ENCODE data around the gene GRIK4. TPM values are rescaled to one million over a fixed set of nuclear protein-coding genes. Genes with fewer than 3 reads are reported as not detected.
"Not testable (repeated sequence)": the region's sequence is repeated elsewhere in the genome, so short reads cannot be mapped to it uniquely, and the experiment has no call there.

The GRIK4 gene
- total and polyA plus RNA-seq, 8 donors = 0.02 TPM; not detected in 7

DNA sequence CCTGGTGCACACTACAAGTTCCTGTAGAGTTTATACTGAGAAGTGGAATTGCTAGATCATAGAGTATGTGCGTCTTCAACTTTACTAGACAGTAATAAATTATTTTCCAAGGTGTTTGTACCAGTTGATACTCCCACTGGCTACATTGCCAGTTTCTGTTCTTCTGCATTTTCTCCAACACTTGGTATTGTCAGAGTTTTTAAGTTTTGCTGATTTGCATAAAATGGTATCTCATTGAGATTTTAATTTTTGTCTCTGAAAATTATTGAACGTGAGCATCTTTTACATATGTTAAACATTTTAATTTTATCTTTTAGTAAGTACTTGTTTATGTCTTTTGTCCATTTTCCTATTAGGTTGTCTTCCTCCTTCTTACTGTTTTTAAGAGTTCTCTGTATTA lies 519.6 kb downstream of the GRIK4 start:
- intact Hi-C loops (cut with DNase I) = no loop called here
- no peak for FAIRE-seq
- no peak overlapping the region for H3K27ac ChIP-seq
- no peak overlapping the region for H3K4me3 ChIP-seq
- H3K4me1 ChIP-seq = no peaks in the 10 kb centered on the region
- H3K27me3 ChIP-seq = no peaks in the 10 kb centered on the region
- TF ChIP-seq, protein P1, sequence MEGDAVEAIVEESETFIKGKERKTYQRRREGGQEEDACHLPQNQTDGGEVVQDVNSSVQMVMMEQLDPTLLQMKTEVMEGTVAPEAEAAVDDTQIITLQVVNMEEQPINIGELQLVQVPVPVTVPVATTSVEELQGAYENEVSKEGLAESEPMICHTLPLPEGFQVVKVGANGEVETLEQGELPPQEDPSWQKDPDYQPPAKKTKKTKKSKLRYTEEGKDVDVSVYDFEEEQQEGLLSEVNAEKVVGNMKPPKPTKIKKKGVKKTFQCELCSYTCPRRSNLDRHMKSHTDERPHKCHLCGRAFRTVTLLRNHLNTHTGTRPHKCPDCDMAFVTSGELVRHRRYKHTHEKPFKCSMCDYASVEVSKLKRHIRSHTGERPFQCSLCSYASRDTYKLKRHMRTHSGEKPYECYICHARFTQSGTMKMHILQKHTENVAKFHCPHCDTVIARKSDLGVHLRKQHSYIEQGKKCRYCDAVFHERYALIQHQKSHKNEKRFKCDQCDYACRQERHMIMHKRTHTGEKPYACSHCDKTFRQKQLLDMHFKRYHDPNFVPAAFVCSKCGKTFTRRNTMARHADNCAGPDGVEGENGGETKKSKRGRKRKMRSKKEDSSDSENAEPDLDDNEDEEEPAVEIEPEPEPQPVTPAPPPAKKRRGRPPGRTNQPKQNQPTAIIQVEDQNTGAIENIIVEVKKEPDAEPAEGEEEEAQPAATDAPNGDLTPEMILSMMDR (IDR thresholded peaks at IDR 0.05) = no peak
- no peak for ATAC-seq
- no peaks in the 10 kb centered on the region for H3K9me3 ChIP-seq
- no peaks in the 10 kb centered on the region for H3K36me3 ChIP-seq
- 94 to 96% methylated on average over 2 of the region's 2 CpGs for WGBS, 2 donors
- no peak for DNase-seq

DNA sequence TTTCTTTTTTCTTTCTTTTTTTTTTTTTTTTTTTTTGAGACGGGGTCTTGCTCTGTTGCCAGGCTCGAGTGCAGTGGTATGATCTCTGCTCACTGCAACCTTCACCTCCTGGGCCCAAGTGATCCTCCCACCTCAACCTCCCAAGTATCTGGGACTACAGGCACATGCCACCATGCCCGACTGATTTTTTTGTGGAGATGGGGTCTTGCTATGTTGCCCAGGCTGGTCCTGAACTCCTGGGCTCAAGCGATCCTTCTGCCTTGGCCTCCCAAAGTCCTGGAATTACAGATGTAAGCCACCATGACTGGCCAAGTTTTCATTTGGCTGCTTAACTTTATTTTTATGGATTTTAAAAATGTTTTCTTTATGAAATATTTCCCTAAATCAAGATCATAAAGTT lies 520.1 kb downstream of the GRIK4 start:
- 98 to 99% methylated on average over 4 of the region's 4 CpGs for WGBS, 2 donors
- H3K36me3 ChIP-seq; H3K9me3 ChIP-seq; H3K4me3 ChIP-seq; H3K4me1 ChIP-seq; ATAC-seq; H3K27me3 ChIP-seq; FAIRE-seq; H3K27ac ChIP-seq; intact Hi-C loops (cut with DNase I); DNase-seq: not testable (repeated sequence)

DNA sequence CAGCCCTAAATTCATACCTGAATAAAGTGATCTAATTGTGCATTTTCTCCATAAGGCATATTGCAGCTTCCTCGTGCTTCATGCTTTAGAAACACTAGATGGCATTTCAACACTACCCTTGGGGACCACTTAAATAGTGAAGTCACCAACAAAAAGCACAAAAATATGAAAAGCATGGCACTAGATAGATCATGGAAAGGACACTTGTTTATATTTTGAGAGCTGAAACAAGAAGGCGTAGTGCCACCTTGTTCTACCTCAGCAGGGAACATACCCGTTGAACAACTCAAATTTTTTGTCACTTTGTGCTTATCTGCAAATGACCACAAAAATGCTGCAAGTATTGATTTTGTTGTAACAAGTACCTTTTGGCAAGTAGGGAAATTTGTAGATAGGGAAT lies 521.0 kb downstream of the GRIK4 start:
- Histone ChIP-seq H3K4me1 (no peaks in the 10 kb centered on the region), H3K27ac (no peak overlapping the region), H3K9me3 (no peaks in the 10 kb centered on the region), H3K27me3 (no peaks in the 10 kb centered on the region), H3K4me3 (no peak overlapping the region), H3K36me3 (no peaks in the 10 kb centered on the region)
- FAIRE-seq (no peak), DNase-seq (no peak), ATAC-seq (peak in 3 of 4 donors; percentile 48 to 74 (median 66))
- TF ChIP-seq, protein P1 (IDR thresholded peaks at IDR 0.05) = no peak
- 67 to 72% methylated on average over 3 of the region's 3 CpGs for WGBS, 2 donors
- intact Hi-C loops (cut with DNase I) = no loop called here

DNA sequence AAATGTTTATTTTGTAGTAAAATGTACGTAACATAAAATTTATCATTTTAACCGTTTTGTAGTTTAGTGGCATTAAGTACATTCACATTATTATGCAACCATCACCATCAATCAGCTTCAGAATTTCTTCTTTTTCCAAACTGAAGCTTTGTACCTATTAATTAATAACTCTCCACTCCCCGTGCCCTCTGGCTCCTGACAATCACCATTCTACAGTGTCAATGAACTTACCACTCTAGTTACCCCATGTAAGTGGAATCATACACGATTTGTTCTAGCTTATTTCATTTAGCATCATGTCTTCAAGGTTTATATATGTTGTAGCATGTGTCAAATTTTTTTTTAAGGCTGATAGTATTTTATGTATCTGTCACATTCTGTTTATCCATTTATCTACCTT lies 522.1 kb downstream of the GRIK4 start:
- peak in 1 of 4 donors; percentile 38 for ATAC-seq
- TF ChIP-seq, protein P1 (IDR thresholded peaks at IDR 0.05) = no peak

DNA sequence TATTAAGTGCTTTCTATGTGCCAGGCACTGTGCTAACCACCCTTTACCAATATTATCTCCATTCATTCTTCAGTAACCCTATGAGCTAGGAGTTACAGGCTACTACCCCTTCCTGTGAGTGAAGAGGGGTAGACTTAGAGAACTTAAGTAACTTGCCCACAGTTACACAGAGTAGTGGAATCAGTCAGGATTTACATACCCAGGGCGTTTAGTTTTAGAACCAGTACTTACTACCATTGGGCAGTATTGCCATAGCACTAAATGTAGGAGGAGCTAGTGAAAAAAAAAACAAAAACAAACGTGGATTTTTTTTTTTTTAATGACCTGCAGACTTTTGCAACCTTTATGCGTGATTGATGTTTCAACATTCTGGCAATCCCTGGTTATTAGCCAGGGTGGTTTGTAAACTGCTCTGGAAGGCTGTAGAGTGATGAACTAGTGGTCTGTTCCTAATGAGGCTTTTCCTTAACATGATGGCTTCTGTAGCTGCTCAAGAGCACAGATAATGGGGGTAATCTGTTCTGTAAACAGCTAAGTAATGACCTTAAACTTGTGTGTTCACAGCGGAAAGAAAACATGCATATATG lies 523.7 kb downstream of the GRIK4 start:
- Histone ChIP-seq H3K4me1 (no peaks in the 10 kb centered on the region), H3K27me3 (no peaks in the 10 kb centered on the region), H3K9me3 (no peaks in the 10 kb centered on the region), H3K36me3 (no peaks in the 10 kb centered on the region), H3K27ac (no peak overlapping the region), H3K4me3 (no peak overlapping the region)
- intact Hi-C loops (cut with DNase I) = no loop called here
- DNase-seq (no peak), ATAC-seq (no peak), FAIRE-seq (no peak)
- TF ChIP-seq, protein P1 (IDR thresholded peaks at IDR 0.05) = no peak
- WGBS, 2 donors = 57 to 58% methylated on average over 4 of the region's 4 CpGs

More for the DNA sequence above, 522.1 kb downstream of the GRIK4 start:
- H3K36me3 ChIP-seq = no peaks in the 10 kb centered on the region
- DNase-seq (no peak), FAIRE-seq (no peak)
- H3K4me1 ChIP-seq = no peaks in the 10 kb centered on the region
- no peaks in the 10 kb centered on the region for H3K27me3 ChIP-seq
- H3K4me3 ChIP-seq = no peak overlapping the region
- no peak overlapping the region for H3K27ac ChIP-seq
- no peaks in the 10 kb centered on the region for H3K9me3 ChIP-seq
- intact Hi-C loops (cut with DNase I) = no loop called here
- 62 to 65% methylated on average over 4 of the region's 4 CpGs for WGBS, 2 donors

Measured in pancreas (tissue), 10 donors.